GM21367 (cell line): ENCODE data around the gene BCR.

Experiments
- ATAC-seq: cut with Tn5 transposase; IDR thresholded peaks from one replicate; pipeline ENCODE4 v1.9.1; 2021; ENCODE audit not compliant: unreplicated experiment

BCR gene

DNA sequence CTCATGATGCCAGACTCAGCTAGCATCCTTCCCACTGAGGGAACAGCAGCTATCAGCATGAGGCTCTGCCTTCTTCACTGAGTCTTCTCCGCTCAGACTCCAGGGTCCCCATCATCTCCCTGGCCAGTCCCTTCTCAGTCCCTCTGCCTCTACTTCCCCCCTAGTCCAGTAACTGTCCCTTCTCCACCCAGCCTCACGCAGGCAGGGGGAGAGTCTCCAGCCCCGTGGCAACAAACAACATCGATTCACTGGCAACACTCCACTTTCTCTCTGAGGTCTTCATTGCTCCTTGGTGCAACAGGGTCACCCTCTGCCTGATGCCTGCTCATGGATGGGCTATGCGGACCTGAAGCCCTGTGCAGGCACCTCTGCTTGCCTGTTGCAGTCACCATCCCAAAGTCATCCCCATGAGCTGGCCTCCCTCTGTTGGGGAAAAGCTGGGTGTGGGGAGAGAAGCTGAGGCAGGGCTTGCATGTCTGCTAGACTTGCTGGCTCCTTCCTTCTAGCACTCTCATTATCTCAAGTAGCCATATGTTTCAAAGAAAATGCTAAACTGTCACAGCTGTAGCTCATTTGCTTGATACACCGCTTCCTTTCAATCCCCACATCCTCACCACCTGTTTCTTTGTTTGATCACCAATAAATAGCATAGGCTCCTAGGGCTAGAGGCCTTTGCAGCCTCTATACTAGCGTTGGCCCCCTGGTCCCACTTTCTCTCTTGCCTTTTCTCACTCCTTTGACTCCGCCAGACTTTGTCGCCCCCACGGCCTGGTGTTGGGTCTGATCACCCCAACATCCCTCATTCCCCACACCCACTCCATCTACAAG is 4.3 kb upstream of the BCR start:
- ATAC-seq, result no peak

GRCh38 chr22:23176645-23177027 is 3.7 kb upstream of the BCR start:
- ATAC-seq, result no peak

DNA sequence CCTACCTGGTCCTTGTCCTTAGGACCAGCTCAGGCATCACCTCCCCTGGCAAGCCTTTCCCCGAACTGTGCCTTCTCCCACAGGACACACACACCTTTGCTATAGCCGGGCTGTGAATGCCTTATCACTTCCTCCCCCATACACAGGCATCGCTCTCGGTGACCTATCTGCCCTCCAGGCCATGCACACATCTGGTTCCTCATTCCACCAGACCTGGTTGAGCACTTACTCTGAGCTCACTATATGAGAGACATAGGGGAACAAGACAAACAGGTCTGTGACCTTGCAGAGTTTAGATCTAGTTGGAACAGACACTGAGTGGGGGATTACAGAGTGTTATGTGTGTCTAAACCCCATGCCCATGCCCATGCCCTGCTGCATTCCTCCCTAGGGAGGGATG is 3.1 kb upstream of the BCR start:
- ATAC-seq, result no peak

DNA sequence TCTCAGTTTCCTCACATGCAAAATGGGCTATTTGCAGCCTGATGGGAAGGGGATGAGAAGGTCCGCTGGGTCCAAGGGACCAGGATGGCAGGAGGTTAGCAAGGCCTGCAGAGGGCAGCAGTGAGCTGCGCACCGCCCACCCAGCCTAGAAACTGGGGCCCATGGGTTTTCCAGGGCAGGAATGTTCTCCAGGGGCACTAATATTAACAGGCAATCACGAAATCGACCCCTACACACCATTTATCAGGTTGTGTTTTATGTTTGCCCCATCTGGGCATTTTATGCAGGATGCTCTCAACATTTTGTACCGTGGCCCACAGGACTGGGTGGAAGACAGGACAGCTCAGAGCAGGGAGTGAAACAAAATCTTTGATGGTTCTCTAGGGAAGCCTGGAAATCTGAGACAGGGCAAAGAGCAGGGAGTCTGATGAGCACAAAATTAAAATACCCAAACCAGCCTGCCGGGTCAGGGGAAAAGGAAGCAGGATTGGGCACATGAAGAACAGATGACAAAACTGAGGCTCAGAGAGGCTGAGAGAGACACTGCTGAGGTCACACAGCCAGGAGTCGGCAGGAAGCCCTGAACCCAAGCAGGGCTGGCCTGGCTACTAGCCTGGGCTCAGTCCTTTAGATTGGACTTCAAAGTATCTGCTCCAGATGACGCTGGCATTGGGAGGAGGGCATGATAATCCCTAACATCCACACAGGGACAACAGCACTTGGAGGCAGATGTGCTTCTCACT is 1.6 kb upstream of the BCR start:
- ATAC-seq, result no peak

DNA sequence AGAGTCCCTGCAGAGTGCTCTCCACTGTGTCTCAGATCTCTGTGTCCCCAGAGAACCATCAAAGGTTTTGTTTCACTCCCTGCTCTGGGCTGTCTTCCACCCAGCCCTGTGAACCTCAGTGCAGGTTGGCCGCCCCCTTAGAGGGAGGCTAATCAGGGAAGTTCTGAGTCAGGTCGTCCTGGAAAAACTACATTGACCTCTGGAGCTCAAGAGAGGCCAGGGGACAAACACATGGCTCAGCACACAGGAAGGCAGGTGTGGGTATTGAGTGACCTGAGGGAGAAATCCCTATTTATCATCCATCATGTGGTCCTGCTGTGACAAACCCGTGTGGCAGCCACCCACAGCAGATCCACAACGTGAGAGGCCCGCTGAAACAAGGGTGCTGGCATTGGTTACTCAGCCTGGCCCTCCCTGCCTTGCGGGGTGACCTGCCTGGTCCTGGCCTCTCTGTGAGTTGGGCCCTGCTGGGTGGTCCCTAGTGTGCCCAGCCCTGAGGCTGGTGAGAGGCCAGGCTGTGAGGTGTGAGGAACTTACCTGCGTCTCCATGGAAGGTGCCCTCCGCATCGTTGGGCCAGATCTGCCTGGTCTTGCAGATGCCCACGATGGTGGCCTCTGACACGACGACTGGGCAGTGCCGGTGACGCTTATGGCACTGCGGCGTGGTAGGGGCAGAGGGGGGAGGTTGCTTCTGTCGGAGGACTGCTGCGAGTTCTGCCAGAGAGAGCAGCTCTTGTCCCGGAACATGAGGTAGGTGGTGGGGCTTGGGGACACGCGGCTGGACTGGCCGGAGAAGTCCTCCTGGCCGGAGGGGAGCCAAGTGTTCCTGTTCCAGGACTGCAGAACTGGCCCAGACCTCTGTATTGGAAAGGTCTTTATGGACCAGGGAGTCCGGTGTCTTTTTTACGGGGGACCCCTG is 669 bp upstream of the BCR start:
- ATAC-seq, result no peak

DNA sequence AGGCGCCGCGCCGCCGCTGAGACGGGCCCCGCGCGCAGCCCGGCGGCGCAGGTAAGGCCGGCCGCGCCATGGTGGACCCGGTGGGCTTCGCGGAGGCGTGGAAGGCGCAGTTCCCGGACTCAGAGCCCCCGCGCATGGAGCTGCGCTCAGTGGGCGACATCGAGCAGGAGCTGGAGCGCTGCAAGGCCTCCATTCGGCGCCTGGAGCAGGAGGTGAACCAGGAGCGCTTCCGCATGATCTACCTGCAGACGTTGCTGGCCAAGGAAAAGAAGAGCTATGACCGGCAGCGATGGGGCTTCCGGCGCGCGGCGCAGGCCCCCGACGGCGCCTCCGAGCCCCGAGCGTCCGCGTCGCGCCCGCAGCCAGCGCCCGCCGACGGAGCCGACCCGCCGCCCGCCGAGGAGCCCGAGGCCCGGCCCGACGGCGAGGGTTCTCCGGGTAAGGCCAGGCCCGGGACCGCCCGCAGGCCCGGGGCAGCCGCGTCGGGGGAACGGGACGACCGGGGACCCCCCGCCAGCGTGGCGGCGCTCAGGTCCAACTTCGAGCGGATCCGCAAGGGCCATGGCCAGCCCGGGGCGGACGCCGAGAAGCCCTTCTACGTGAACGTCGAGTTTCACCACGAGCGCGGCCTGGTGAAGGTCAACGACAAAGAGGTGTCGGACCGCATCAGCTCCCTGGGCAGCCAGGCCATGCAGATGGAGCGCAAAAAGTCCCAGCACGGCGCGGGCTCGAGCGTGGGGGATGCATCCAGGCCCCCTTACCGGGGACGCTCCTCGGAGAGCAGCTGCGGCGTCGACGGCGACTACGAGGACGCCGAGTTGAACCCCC is 798 bp downstream of the BCR start:
- ATAC-seq, result no peak

GRCh38 chr22:23181721-23182308 is 1.5 kb downstream of the BCR start:
- ATAC-seq, result no peak

- no peak for ATAC-seq
These were observed 2.2 kb downstream of the BCR start for GRCh38 chr22:23182309-23183060.

GRCh38 chr22:23183061-23183698 is 2.9 kb downstream of the BCR start:
- no peak for ATAC-seq

GRCh38 chr22:23184100-23184763 is 3.9 kb downstream of the BCR start:
- no peak for ATAC-seq

GRCh38 chr22:23184764-23185113 is 4.4 kb downstream of the BCR start:
- no peak for ATAC-seq

- ATAC-seq, result no peak
These were observed 6.9 kb downstream of the BCR start for GRCh38 chr22:23187211-23187610.

GRCh38 chr22:23187871-23188700 is 7.8 kb downstream of the BCR start:
- ATAC-seq, result no peak

DNA sequence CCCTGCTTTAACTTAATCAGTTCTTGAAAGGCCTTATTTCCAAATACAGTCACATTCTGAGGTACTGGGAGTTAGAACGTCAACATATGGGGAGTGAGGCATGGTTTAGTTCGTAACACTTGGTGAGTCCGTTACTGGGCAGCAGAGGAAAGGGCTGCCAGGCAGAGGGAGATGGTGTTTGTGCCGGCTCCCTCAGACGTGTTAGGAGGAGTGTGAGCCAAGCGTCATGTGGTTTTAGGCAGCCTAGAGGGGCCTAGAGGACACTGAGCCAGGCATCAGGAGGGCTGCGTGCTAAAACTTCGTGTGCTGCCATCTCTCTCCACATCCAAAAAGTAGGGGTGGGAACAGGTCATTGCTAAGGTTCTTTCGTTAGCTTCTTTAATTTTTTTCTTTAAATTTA is 10.2 kb downstream of the BCR start:
- ATAC-seq, result no peak

- no peak for ATAC-seq
These were observed 11.8 kb downstream of the BCR start for GRCh38 chr22:23192133-23192532.

- no peak for ATAC-seq
These were observed 12.2 kb downstream of the BCR start for GRCh38 chr22:23192558-23192957.

DNA sequence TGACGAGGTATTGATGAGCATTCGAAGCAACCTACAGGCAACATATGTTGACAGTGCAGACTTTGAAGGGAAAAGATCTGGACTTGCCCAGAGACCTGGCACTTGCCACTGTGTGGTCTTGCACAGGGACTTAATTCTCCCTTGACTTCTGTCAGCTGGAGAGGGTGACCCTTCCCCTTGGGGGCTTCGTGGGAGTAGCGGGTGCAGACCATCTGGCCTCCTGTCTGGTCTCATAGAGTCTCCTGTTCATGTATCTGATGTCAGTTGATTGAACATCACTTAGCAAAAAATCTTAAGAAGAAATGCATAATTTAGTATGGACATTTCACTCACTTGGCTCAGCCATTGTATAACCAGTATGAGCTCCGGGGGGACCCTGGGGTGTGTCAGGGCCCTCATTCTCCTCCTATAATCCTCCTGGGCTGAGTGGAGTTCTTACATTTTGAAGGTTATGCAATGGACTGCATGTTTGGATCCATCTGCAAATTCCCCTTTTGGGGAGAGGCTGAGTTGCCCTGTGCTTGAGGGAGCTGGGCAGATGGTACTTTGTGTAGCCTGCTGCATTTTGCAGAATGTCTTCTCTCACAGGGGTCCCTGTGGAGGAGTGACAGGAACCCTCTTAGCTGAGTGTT is 13.0 kb downstream of the BCR start:
- ATAC-seq, result no peak
